Effector CD8-positive, alpha-beta T cell (primary cell): ENCODE measurements around the gene CYB561D1.
"Not testable (repeated sequence)": the region's sequence is repeated elsewhere in the genome, so short reads cannot be mapped to it uniquely, and the experiment has no call there.

ENCODE experiments used
- DNase-seq: peaks from one replicate; lab custom pipeline; 2025; lab: John Stamatoyannopoulos, UW
- total RNA-seq, 4 experiments: gene quantifications; one replicate each; lab custom pipeline; 2026; lab: John Stamatoyannopoulos, UW

CYB561D1 gene
- total RNA-seq, result 30.7 to 55.3 (median 42.8) reads per million in 4 experiments

GRCh38 chr1:109493805-109494539 is at the start of gene CYB561D1:
CYB561D1 (plus strand) TSS chr1:109494094; CDS start chr1:109494140, 46 bp downstream.
- peak; percentile 82 for DNase-seq

GRCh38 chr1:109444346-109444745 is 49.5 kb upstream of the CYB561D1 start:
- no peak for DNase-seq

- DNase-seq, result not testable (repeated sequence)
Measured at GRCh38 chr1:109445949-109446695, 47.8 kb upstream of the CYB561D1 start.

- DNase-seq, result no peak
Measured at GRCh38 chr1:109447524-109447923, 46.4 kb upstream of the CYB561D1 start.

- DNase-seq, result no peak
Measured at GRCh38 chr1:109454497-109455133, 39.3 kb upstream of the CYB561D1 start.

GRCh38 chr1:109457819-109458218 is 36.1 kb upstream of the CYB561D1 start:
- no peak for DNase-seq

- no peak for DNase-seq
Measured at GRCh38 chr1:109466125-109466451, 27.8 kb upstream of the CYB561D1 start.

GRCh38 chr1:109466452-109467300 is 27.2 kb upstream of the CYB561D1 start, which contains the start of gene SYPL2:
SYPL2 (plus strand) TSS chr1:109466546; CDS start chr1:109466844, 298 bp downstream.
- no peak for DNase-seq

GRCh38 chr1:109467301-109467777 is 26.6 kb upstream of the CYB561D1 start:
- DNase-seq, result no peak

- DNase-seq, result no peak
Measured at GRCh38 chr1:109468061-109468460, 25.8 kb upstream of the CYB561D1 start.

- no peak for DNase-seq
Measured at GRCh38 chr1:109468903-109469302, 25.0 kb upstream of the CYB561D1 start.

- no peak for DNase-seq
Measured at GRCh38 chr1:109470245-109470644, 23.6 kb upstream of the CYB561D1 start.

GRCh38 chr1:109472779-109473178 is 21.1 kb upstream of the CYB561D1 start:
- no peak for DNase-seq

- DNase-seq, result not testable (repeated sequence)
Measured at GRCh38 chr1:109473284-109474057, 20.4 kb upstream of the CYB561D1 start.

- DNase-seq, result no peak
Measured at GRCh38 chr1:109474697-109475096, 19.2 kb upstream of the CYB561D1 start.

- no peak for DNase-seq
Measured at GRCh38 chr1:109475261-109475660, 18.6 kb upstream of the CYB561D1 start.

- DNase-seq, result no peak
Measured at GRCh38 chr1:109476825-109477224, 17.1 kb upstream of the CYB561D1 start.

- DNase-seq, result no peak
Measured at GRCh38 chr1:109477821-109478220, 16.1 kb upstream of the CYB561D1 start.

GRCh38 chr1:109478806-109479205 is 15.1 kb upstream of the CYB561D1 start:
- DNase-seq, result no peak

GRCh38 chr1:109479311-109479710 is 14.6 kb upstream of the CYB561D1 start:
- DNase-seq, result no peak

GRCh38 chr1:109479901-109480300 is 14.0 kb upstream of the CYB561D1 start:
- DNase-seq, result no peak
